ENCODE results near the gene NRSN2.

- no peak for TF ChIP-seq POLR2A (IDR thresholded peaks at IDR 0.05; ENCODE audit: low read depth, low read length)
- no peak for TF ChIP-seq NFE2L2 (IDR thresholded peaks at IDR 0.05; ENCODE audit: low read depth, low read length)
Measured at GRCh38 chr20:376089-376488, 29.2 kb downstream of the NRSN2 start.

Measured in IMR-90 (cell line).